GM18511 (cell line): ENCODE results near the gene COX6B1.
"Not testable (repeated sequence)": the region's sequence is repeated elsewhere in the genome, so short reads cannot be mapped to it uniquely, and the experiment has no call there.

Experiments used
- ATAC-seq: cut with Tn5 transposase; IDR thresholded peaks from one replicate; pipeline ENCODE4 v1.9.1; 2021; ENCODE audit warnings: mild to moderate bottlenecking, moderate library complexity; ENCODE audit not compliant: unreplicated experiment

The COX6B1 gene

DNA sequence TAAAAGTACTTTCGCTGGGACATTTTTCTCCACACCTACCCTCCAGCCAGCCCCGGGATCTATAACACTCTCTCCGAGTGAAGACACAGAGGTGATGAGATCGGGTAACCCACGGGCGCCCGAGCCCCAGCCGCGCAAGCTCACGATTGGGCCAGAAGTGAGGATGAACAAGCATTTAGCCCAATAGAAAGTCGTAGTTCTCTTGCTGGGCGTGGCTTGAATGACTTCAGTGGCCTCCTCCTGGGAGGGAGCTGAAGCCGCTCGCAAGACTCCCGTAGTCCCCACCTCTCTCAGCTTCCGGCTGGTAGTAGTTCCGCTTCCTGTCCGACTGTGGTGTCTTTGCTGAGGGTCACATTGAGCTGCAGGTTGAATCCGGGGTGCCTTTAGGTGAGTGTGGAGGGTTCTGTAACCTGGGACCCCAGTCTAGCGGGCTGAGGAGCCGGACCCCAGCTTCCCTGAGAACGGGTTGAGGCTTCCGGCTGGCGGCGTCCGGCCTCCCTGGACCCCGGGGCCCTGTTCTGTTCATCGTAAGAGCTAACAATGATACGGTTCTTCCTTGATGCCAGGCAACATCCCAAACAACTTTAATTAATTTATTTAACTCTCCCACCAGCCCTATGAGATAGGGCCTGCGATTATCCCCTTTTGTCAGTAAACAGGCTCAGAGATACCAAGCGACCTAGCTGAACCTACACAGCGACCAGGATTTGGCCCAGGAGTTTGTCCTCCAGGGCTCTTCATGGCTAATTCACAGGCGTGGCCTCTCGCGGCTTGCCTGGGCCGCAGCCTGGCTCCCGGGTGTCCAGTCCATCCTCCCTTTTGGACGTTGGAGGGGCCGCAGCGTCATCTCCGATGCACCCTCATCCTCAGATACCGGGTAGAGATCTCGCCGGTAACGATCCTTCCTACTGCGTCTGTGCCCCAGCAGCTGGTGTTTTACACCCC is at the start of gene COX6B1:
Gene COX6B1, plus strand, starts transcription at position 307 of the 945 bp plus-strand sequence. CDS start 2,921 bp downstream, outside the sequence.
- peak; percentile 64 for ATAC-seq

DNA sequence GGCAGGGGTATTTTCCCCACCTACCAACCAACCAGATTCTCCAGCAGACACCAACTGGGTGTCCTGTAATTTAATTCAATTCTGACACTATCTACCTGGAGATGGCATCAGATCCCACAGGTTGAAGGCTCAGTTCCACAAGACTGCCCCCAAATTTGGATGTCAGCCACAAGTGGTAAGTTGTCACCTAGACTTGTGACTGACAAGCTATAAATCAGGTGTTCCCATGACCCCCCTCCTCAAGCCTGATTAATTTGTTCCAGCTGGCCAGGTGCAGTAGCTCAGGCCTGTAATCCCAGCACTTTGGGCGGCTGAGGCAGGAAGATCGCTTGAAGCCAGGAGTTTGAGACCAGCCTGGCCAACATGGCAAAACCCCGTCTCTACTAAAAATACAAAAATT is 46.2 kb upstream of the COX6B1 start:
- no peak for ATAC-seq

DNA sequence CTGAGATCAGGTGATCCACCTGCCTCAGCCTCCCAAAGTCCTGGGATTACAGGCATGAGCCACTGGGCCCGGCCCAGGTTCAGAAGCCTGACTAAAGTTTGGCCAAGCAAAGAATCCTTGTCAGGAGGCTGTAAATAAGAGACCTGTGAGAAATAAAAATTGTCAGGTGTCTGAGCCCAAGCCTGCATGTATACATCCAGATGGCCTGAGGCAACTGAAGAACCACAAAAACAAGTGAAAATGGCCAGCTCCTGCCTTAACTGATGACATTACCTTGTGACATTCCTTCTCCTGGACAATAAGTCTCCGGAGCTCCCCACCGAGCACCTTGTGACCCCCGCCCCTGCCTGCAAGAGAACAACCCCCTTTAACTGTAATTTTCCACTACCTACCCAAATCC is 43.7 kb upstream of the COX6B1 start:
- not testable (repeated sequence) for ATAC-seq

DNA sequence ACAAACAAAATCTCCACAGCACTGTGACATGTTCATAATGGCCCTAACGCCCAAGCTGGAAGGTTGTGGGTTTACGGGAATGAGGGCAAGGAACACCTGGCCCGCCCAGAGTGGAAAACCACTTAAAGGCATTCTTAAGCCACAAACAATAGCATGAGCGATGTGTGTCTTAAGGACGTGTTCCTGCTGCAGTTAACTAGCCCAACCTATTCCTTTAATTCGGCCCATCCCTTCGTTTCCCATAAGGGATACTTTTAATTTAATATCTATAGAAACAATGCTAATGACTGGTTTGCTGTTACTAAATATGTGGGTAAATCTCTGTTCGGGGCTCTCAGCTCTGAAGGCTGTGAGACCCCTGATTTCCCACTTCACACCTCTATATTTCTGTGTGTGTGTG is 41.0 kb upstream of the COX6B1 start:
- not testable (repeated sequence) for ATAC-seq

DNA sequence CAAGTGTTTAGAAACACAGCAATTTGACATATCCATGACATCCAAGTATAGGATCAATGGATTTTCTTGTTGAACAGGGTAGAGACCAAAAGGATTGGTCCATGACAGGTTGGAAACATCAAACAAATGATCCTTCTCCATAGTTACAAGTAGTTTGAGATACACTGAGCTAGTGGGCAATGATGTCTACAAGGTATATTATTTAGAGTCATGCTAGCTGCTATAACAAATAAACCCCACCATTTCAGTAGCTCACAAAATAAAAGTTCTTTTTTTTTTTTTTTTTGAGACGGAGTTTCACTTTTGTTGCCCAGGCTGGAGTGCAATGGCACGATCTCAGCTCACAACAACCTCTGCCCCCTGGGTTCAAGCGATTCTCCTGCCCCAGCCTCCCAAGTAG is 40.5 kb upstream of the COX6B1 start:
- ATAC-seq, result no peak

- ATAC-seq, result no peak
Observed at GRCh38 chr19:35608251-35608650, 39.9 kb upstream of the COX6B1 start.

DNA sequence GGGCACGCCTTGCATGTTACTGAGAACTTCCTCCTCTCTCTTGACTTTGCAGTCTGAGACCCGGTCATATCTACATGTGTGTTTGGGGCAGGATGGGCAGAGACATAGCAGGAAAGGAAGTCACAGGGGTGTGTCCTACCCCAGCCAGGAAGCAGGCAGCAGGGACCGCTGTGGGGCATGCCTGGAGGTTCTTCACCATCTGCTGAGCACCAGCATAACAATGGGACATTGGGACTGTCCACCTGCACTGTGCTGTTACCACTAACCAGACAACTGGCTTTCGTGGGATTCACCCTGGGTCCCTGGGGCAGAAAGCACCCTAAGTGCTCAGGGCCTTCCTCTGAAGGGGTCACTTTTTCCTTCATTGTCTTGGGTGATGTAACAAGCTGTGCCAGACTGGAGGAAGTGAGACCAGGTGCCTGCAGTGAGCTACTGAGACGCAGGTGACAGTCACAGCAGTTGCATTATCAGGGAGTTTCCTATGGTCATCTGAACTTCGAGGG is 38.2 kb upstream of the COX6B1 start:
- no peak for ATAC-seq

GRCh38 chr19:35612224-35612558 is 35.9 kb upstream of the COX6B1 start:
- peak; percentile 10 for ATAC-seq

DNA sequence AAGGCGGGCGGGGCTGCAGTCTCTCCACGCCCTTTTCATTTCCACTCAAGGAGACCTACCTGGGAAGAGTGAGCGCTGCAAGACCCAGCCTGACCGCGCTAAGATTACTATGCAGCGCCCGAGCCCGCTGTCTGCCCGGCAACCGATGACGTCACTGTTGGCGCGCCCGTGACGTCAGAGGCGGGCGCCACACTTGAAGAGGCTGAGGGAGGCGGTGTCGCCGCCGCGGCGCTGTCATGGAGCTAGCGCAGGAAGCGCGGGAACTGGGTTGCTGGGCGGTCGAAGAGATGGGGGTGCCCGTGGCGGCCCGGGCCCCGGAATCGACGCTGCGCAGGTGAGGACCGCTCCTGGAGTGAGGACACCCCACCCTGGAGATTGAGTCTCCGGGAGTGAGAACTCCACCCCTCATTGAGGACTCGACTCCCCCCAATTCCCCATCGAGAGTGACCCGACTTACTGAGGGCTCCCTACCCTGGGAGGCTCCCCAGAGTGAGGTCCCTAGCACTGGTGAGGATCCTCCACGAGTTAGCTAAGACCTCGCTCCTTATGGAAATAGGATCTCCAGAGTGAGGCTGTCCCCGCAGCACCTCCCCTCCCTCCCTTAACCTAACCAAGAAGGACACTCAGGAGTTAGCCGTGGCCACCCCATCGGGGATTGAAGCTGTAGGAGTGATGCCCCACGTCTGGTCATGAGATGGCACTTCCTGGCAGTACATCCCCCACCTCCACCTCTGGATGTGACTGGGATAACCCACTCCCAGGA is 35.4 kb upstream of the COX6B1 start, which contains the start of gene HAUS5:
Gene HAUS5, plus strand, starts transcription at position 177 of the 763 bp plus-strand sequence. Its CDS starts 60 bp downstream, at position 237.
- ATAC-seq, result peak; percentile 82

- ATAC-seq, result no peak
Observed at GRCh38 chr19:35613574-35613973, 34.5 kb upstream of the COX6B1 start.

- ATAC-seq, result no peak
Observed at GRCh38 chr19:35615036-35615435, 33.1 kb upstream of the COX6B1 start.

DNA sequence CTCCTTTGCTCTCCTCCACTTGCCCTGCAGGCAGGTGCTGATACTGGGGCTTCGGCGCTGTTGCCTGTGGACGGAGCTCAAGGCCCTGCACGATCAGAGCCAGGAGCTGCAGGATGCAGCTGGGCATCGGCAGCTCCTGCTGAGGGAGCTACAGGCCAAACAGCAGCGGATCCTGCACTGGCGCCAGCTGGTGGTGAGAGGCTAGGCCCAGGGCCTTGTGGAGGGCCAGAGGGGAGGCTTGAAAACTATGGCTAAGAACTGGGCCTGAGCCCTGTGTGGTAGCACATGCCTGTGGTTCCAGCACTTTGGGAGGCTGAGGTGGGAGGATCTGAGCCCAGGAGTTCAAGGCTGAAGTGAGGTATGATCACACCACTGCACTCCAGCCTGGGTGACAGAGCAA is 29.3 kb upstream of the COX6B1 start:
- no peak for ATAC-seq

DNA sequence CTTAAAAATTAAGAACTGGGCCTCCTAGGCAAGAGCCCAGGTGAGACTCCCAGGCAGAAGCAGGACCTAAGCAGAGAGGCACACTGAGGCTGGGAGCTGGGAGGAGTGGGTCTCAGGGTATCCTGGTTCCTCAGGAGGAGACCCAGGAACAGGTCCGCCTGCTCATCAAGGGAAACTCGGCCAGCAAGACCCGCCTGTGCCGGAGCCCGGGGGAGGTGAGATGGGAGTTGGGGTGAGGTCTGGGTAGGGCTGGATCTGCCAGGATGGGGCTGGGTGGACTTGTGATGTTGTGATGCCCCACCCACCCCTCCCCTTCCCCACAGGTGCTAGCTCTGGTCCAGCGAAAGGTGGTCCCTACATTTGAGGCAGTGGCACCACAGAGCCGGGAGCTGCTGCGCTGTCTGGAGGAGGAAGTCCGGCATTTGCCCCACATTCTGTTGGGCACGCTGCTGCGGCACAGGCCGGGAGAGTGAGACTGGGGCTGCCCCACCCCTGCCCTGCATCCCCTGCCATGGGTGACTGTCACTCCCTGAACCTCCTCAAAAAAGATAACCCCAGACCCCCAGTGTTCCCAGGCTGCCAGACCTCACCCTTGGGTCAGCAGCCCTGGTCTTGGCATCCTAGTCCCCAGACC is 28.7 kb upstream of the COX6B1 start:
- ATAC-seq, result no peak

DNA sequence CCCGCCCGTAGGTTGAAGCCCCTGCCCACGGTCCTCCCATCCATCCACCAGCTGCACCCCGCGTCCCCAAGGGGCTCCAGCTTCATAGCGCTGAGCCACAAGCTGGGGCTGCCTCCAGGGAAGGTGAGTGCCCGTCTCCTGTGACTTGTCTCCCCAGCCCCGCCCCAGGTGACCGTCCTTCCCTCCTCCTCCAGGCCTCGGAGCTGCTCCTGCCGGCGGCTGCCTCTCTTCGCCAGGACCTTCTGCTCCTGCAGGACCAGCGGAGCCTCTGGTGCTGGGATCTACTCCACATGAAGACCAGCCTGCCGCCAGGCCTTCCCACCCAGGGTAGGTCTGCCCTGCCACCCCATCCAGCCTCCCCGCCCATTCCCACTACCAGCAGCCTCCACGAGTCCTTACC is 28.1 kb upstream of the COX6B1 start:
- ATAC-seq, result no peak

DNA sequence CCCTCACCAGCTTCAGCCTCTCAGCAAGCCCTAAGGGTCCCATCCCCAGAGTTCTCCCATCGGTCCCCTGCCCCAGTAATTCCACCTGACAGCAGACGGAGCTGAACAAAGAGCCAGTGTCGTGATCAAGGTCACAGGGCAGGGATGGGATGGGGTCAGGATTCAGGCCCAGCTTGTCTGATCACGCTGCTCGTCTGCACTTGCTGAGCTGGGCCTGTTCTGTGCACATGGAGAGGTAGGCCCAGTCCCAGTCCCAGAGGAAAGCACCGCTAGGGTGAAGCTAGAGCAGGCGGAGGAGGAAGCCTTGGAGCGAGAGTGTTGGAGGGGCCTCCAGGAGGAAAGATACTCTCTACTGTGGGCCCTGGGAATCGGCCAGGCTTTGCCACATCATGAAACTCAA is 26.4 kb upstream of the COX6B1 start:
- no peak for ATAC-seq

- no peak for ATAC-seq
Observed at GRCh38 chr19:35622750-35623149, 25.4 kb upstream of the COX6B1 start.

DNA sequence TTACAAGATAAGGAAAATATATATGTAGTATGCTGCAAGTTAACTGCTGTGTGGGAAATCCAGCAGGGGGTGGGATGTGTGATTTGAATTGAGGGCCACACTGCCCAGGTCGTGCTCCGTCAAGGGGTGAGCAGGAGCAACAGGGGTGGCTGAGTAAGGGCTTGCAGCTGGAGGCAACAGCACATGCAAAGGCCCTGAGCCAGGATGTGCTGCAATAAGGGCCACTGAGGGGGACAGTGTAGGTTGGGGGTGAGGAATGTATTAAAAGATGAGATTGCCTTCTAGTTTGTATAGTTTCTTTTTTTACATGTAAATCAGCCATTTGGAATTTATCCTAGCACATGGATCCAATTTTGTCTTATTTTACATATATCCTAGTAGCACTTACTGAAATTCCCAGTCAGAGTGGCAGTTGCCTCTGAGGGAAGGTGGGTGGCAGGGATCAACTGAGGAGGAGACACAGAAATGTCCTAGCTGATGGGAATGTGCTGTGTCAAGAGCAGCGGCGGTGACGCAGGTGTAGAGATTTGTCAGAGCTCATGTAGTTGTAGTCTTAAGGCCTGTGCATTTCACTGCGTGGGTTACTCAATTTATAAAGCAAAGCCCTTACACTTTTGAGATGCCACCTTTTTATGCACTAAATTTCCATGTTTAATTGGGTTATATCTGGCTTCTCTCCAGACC is 24.7 kb upstream of the COX6B1 start:
- no peak for ATAC-seq

DNA sequence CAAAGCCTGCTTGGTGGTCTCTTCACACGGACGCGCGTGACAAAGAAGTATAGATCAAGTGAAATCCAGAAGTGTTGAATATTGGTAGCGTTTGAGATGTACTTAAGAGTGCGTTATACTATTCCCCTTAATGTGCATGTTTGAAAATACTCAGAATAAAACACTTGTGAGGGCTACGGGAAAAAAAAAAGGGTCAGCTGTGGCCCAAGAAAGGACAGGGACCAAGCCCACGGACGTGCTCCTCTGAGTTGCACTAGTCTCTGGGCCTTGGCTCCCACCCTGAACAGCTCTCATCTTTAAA is 19.9 kb upstream of the COX6B1 start:
- no peak for ATAC-seq

DNA sequence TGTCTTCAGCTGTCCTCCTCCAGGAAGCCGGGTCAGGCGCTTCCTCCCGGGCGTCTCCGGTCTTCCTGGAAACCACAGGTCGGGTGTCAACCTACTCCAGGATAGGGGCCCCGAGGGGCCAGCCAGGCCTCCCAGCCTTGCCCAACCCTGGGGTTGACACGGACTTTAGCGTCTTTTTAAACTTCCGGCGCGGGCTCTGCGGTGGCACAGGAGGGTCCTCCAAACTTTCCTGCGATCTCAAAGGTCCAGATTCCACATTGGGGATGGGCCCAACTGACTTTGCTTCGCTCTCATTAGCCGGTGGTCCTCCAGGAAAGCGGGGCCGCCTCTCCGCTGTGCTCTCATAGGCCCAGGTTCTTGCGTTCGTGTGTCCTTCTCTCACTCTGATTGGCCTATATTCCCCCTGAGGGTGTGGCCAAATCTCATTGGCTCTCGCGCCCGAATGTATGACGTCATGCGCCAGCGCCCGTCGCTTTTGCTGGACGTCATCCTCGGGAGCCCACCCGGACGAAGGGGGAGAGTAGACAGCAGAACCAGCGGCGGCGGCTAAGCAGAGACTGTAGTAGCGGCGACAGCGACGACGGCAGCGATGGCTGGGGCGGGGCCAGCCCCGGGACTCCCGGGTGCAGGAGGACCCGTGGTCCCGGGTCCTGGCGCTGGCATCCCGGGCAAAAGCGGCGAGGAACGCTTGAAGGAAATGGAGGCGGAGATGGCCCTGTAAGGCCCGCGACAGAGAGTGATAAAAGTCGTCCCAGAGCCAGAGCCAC is 19.4 kb upstream of the COX6B1 start, which contains the start of gene RBM42:
Gene RBM42, plus strand, starts transcription at position 472 of the 767 bp plus-strand sequence. Its CDS starts 118 bp downstream, at position 590.
- ATAC-seq, result peak; percentile 98

- no peak for ATAC-seq
Observed at GRCh38 chr19:35629332-35629633, 18.8 kb upstream of the COX6B1 start.
